Fibroblast of mammary gland (primary cell): ENCODE data around the gene WASF2.
A peak's percentile ranks its signal among the peaks of the same experiment; 100 is the strongest.

Experiments
- DNase-seq: peaks from one replicate; pipeline ENCODE4 v3.0.0-alpha.2; 2010; ENCODE audit warnings: low read depth
- H3K4me3 ChIP-seq: 2 replicates; pipeline ENCODE4 v1.5.1; 2011; ENCODE audit warnings: low read depth, mild to moderate bottlenecking, low read length, moderate library complexity; ENCODE audit not compliant: control insufficient read depth
- CTCF ChIP-seq: conservative IDR thresholded peaks from 2 replicates; pipeline ENCODE4 v1.5.1; 2011; ENCODE audit warnings: low read depth, low read length, inconsistent platforms; ENCODE audit not compliant: control insufficient read depth, insufficient read depth

WASF2 gene

GRCh38 chr1:27365372-27366112 is 124.4 kb downstream of the WASF2 start:
- peak; percentile 86 for DNase-seq
- H3K4me3 ChIP-seq, result peak overlapping the region; percentile 76
- no peak for TF ChIP-seq CTCF

GRCh38 chr1:27364696-27365371 is 125.1 kb downstream of the WASF2 start:
- H3K4me3 ChIP-seq, result peak overlapping the region; percentile 76
- TF ChIP-seq CTCF, result no peak
- no peak for DNase-seq

GRCh38 chr1:27363766-27364695 is 125.9 kb downstream of the WASF2 start:
- no peak for DNase-seq
- no peak overlapping the region for H3K4me3 ChIP-seq
- TF ChIP-seq CTCF, result no peak

- DNase-seq, result no peak
- H3K4me3 ChIP-seq, result no peak overlapping the region
- no peak for TF ChIP-seq CTCF
These were observed 128.4 kb downstream of the WASF2 start for GRCh38 chr1:27361553-27361952.

GRCh38 chr1:27361044-27361402 is 128.9 kb downstream of the WASF2 start:
- no peak overlapping the region for H3K4me3 ChIP-seq
- TF ChIP-seq CTCF, result no peak
- no peak for DNase-seq

GRCh38 chr1:27360159-27361043 is 129.6 kb downstream of the WASF2 start:
- no peak for TF ChIP-seq CTCF
- no peak overlapping the region for H3K4me3 ChIP-seq
- no peak for DNase-seq
